HG03280 (cell line): ENCODE results near the gene SGSM1.

Experiments used
- ATAC-seq: cut with Tn5 transposase; IDR thresholded peaks from one replicate; pipeline ENCODE4 v1.9.1; 2021; ENCODE audit warnings: mild to moderate bottlenecking, moderate library complexity; ENCODE audit not compliant: unreplicated experiment

SGSM1 gene

DNA sequence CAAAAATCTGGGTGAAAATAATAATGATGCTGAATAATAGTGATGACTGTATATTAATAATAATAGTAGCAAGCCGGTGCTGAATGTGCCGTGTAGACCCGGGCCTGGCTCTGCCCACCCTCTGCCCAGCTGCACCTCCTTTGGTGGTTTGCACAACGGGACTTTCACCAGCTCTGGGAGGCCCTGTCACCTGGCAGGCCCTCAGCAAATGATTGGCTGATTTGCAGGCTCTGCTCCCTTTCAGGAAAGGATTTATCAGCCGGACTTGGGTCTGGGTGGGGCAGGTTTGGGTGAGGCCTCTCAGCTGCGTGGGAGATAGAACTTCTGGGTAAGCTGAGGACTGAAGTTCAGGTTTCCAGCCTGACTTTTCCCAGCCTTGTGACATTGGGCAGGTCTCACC lies 167.9 kb downstream of the SGSM1 start:
- ATAC-seq = no peak

DNA sequence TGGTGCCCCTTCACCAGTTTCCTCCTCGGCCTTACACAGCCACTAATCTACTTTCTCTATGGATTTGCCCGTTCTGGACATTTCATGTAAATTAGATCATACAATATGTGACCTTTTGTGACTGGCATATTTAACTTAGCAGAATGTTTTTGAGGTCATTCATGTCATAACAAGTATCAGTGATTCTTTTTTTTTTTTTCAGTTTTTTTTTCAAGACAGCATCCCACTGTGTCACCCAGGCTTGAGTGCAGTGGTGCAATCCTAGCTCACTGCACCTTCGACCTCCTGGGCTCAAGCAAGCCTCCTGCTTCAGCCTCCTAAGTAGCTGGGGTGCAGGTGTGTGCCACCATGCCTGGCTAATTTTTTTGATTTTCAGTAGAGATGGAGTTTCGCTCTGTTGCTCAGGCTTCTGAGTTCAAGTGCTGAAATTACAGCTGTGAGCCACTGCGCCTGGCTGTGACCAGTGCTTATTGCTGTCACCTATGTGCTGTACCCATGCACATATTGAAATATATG lies 169.2 kb downstream of the SGSM1 start:
- no peak for ATAC-seq

DNA sequence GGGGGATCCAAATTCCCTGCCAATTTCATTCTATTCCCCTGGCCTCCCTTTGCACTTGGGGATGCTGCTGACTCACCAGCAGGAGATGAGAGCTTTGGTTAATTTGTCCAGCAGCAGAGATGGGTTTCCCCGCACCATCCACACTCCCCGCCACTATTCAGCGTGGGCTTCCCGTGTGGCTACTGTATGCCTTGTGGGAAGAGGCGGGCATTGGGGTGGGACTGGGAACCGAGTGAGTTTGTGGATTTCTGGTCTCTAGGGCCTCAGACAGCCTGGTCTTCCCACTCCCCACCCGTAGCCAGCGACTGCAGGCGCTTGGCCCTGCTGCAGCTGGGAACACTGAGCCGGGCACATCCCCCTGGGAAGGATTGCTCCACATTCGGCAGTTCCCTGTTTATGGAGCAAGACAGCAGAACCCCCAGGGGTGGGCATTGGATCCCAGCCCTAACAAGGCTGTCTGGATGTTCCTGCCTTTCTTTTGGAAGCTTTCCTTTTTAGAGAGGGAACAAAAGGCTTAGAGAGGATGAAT lies 169.9 kb downstream of the SGSM1 start:
- ATAC-seq = no peak

DNA sequence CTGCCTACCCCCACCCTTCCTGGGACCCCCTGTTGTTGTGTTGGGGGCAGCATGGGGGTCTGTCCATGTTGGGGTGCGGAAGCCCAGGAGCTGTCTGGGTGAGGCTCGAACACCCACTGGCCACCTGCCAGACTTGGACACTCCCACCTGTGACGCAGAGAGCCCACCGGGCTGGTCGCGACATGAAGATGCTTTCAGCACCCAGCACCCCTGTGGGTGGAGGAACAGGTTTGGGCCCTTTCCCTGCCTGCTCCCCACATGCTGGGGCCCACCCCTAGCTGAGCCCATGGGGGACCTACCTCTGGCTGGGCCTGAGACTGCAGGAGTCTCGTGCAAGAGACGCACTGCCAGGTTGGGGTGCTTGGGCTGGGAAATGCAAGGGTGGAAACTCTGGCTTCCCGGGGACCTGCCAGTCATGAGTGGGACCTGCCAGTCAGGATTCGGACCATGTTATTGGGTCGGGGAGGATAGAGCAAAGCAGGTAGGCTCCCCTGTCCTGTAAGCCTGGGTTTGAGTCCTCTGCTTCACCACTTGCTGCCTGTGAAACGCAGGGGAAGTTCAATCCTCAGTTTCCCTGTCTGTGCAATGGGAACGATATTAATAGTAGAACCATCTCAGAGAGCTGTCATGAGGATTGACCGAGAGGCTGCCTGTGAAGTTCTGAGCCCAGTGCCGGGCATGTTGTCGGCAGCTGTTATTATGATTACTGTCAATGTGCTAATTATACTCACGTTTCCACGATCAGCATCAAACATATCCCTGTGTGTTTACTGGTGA lies 170.6 kb downstream of the SGSM1 start:
- ATAC-seq = no peak
